Measurements from ENCODE around the gene IRF8. TPM values are rescaled to one million over a fixed set of nuclear protein-coding genes. Genes with fewer than 3 reads are reported as not detected.

Gene IRF8
- total RNA-seq, 1 experiment from 2014 or later: 29.5 TPM

DNA sequence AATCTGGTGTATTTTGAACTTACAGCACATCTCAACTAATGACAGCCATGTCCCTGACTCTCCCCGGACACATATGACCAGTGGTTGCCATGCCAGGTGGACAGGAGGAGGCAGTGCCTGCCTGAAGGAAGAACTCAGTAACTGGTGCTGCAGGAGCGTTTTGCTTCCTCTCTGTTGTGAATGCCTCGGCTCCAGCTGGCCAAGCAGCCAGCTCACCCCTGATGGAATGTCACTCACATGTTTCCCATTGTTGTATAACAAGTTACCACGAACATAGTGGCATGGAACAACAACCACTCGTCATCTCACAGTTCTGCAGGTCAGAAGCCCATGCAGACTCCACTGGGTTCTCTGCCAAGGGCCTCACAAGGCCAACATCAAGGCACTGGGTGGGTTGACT, 20.1 kb upstream of the IRF8 start:
- Mint-ChIP-seq H3K27ac (ENCODE audit: unreplicated experiment) (no peak overlapping the region), H3K36me3 (ENCODE audit: insufficient read depth, unreplicated experiment) (no peaks in the 10 kb centered on the region), H3K4me3 (ENCODE audit: unreplicated experiment) (no peak overlapping the region), H3K9me3 (ENCODE audit: unreplicated experiment) (no peaks in the 10 kb centered on the region), H3K27me3 (ENCODE audit: insufficient read depth, unreplicated experiment) (no peaks in the 10 kb centered on the region), H3K4me1 (ENCODE audit: low read depth, unreplicated experiment) (peaks cover 22% of the 10 kb centered on the region)
- peak; percentile 39 to 56 for DNase-seq
- intact Hi-C loops (cut with micrococcal nuclease; ENCODE audit: unreplicated experiment): no loop called here
- no TSS peak for BruUV-seq (replicated peaks)
- POLR2A ChIA-PET: no interaction called here
- CTCF ChIA-PET: interaction anchor here (1.0 kb wide), 1 partner anchor 57 kb away, joined by 4 read pairs; no protein-coding TSS in a partner anchor
- TF ChIP-seq, protein P1, sequence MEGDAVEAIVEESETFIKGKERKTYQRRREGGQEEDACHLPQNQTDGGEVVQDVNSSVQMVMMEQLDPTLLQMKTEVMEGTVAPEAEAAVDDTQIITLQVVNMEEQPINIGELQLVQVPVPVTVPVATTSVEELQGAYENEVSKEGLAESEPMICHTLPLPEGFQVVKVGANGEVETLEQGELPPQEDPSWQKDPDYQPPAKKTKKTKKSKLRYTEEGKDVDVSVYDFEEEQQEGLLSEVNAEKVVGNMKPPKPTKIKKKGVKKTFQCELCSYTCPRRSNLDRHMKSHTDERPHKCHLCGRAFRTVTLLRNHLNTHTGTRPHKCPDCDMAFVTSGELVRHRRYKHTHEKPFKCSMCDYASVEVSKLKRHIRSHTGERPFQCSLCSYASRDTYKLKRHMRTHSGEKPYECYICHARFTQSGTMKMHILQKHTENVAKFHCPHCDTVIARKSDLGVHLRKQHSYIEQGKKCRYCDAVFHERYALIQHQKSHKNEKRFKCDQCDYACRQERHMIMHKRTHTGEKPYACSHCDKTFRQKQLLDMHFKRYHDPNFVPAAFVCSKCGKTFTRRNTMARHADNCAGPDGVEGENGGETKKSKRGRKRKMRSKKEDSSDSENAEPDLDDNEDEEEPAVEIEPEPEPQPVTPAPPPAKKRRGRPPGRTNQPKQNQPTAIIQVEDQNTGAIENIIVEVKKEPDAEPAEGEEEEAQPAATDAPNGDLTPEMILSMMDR (IDR thresholded peaks at IDR 0.05; ENCODE audit: insufficient read depth in 1 of 2, low read depth in 1 of 2, low read length in 1 of 2, severe bottlenecking in 1 of 2, unreplicated experiment in 1 of 2): no peak
- no peak overlapping the region for H3K4me3 ChIP-seq (ENCODE audit: low read depth, low read length)
- H3K27me3 ChIP-seq (replicated peaks; ENCODE audit: control insufficient read depth, insufficient read depth, low read length): no peaks in the 10 kb centered on the region
- H3K36me3 ChIP-seq (ENCODE audit: control insufficient read depth, insufficient read depth, low read length): no peaks in the 10 kb centered on the region
- H3K9me3 ChIP-seq: no peaks in the 10 kb centered on the region
- peaks cover 19% of the 10 kb centered on the region for H3K4me1 ChIP-seq

DNA sequence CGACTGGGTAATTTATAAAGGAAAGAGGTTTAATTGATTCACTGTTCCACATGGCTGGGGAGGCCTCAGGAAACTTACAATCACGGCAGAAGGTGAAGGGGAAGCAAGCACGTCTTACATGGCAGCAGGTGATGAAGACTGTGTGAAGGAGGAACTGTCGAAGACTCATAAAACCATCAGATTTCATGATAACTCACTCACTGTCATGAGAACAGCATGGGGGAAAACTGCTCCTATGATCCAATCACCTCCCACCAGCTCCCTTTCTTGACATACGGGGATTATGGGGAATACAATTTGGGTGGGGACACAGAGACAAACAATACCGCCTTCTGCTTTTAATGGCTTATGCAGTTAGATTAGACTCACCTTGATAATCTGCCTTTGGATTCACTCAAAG, 19.4 kb upstream of the IRF8 start:
- peaks cover 19% of the 10 kb centered on the region for H3K4me1 ChIP-seq
- H3K9me3 ChIP-seq: no peaks in the 10 kb centered on the region
- Mint-ChIP-seq H3K4me1 (ENCODE audit: low read depth, unreplicated experiment) (peaks cover 29% of the 10 kb centered on the region), H3K9me3 (ENCODE audit: unreplicated experiment) (no peaks in the 10 kb centered on the region), H3K27me3 (ENCODE audit: insufficient read depth, unreplicated experiment) (no peaks in the 10 kb centered on the region), H3K27ac (ENCODE audit: unreplicated experiment) (no peak overlapping the region), H3K36me3 (ENCODE audit: insufficient read depth, unreplicated experiment) (no peaks in the 10 kb centered on the region), H3K4me3 (ENCODE audit: unreplicated experiment) (no peak overlapping the region)
- DNase-seq: no peak
- no TSS peak for BruUV-seq (replicated peaks)
- no peak overlapping the region for H3K4me3 ChIP-seq (ENCODE audit: low read depth, low read length)
- POLR2A ChIA-PET: no interaction called here
- intact Hi-C loops (cut with micrococcal nuclease; ENCODE audit: unreplicated experiment): no loop called here
- CTCF ChIA-PET: interaction anchor here (1.0 kb wide), 1 partner anchor 58 kb away, joined by 4 read pairs; no protein-coding TSS in a partner anchor
- no peaks in the 10 kb centered on the region for H3K27me3 ChIP-seq (replicated peaks; ENCODE audit: control insufficient read depth, insufficient read depth, low read length)
- no peaks in the 10 kb centered on the region for H3K36me3 ChIP-seq (ENCODE audit: control insufficient read depth, insufficient read depth, low read length)
- TF ChIP-seq, protein P1 (IDR thresholded peaks at IDR 0.05; ENCODE audit: insufficient read depth in 1 of 2, low read depth in 1 of 2, low read length in 1 of 2, severe bottlenecking in 1 of 2, unreplicated experiment in 1 of 2): no peak

DNA sequence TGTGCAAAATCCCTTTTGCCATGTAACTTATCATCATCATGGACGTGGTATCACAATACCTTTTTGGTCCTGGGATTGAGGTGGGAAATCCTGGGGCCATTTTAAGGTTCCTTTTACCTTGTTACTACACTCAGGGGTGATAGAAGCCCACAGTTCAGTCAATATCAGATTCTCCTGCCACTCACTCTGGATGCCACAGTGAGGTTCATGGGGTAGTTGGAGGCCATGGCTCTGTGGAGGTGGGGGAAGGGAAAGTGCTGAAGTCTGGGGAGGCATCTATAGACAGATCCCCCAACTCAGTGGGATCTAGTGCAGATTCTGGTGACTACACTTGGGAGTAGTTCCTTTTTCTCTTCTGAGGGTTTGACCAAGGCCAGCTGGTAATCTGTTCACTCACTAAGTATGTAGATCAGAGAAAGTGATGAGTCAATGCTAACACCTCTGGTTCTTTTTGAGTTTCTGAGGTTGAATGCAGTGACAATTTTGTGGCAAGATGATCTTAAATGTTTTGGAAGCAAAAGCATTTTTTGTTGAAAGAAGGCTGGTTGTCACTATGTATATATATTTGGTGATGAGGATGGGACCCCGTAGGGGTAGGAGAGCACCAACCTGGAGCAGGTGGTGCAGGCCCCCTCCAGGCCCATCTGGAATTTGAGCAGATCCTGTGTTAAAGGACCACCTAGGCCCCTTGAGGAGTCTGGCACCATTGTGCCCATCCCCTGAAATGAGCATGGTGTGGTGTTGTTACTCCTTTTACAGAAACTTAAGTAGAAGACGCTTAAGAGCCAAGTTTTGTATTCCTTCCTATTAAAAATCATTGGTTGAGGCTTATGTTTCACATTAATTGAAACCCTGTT, 18.8 kb upstream of the IRF8 start:
- ChIA-PET CTCF (no interaction called here), POLR2A (no interaction called here)
- H3K9me3 Mint-ChIP-seq (ENCODE audit: unreplicated experiment): no peaks in the 10 kb centered on the region
- Histone ChIP-seq H3K9me3 (no peaks in the 10 kb centered on the region), H3K4me3 (ENCODE audit: low read depth, low read length) (no peak overlapping the region), H3K36me3 (ENCODE audit: control insufficient read depth, insufficient read depth, low read length) (no peaks in the 10 kb centered on the region), H3K4me1 (peaks cover 19% of the 10 kb centered on the region), H3K27me3 (replicated peaks; ENCODE audit: control insufficient read depth, insufficient read depth, low read length) (no peaks in the 10 kb centered on the region)
- no peak for DNase-seq
- no peak overlapping the region for H3K27ac Mint-ChIP-seq (ENCODE audit: unreplicated experiment)
- TF ChIP-seq, protein P1 (IDR thresholded peaks at IDR 0.05; ENCODE audit: insufficient read depth in 1 of 2, low read depth in 1 of 2, low read length in 1 of 2, severe bottlenecking in 1 of 2, unreplicated experiment in 1 of 2): no peak
- intact Hi-C loops (cut with micrococcal nuclease; ENCODE audit: unreplicated experiment): no loop called here
- no peaks in the 10 kb centered on the region for H3K36me3 Mint-ChIP-seq (ENCODE audit: insufficient read depth, unreplicated experiment)
- peaks cover 30% of the 10 kb centered on the region for H3K4me1 Mint-ChIP-seq (ENCODE audit: low read depth, unreplicated experiment)
- H3K27me3 Mint-ChIP-seq (ENCODE audit: insufficient read depth, unreplicated experiment): no peaks in the 10 kb centered on the region
- BruUV-seq (replicated peaks): no TSS peak
- no peak overlapping the region for H3K4me3 Mint-ChIP-seq (ENCODE audit: unreplicated experiment)

Data from Caco-2 (cell line).